Umbilical cord (tissue), 2 donors: ENCODE results near the gene BORA. TPM values are rescaled to one million over a fixed set of nuclear protein-coding genes. Genes with fewer than 3 reads are reported as not detected.
"Not testable (repeated sequence)": the region's sequence is repeated elsewhere in the genome, so short reads cannot be mapped to it uniquely, and the experiment has no call there.

Experiments used
- DNase-seq: peaks from one replicate; pipeline ENCODE4 v3.0.0-alpha.2; 2015; ENCODE audit warnings: low spot score
- total RNA-seq: library from RNA; depleted of rRNA; stranded (reverse); fragments of >200 nt; gene quantifications from one replicate; pipeline ENCODE4 v1.2.3, GENCODE V29; 2014; ENCODE audit warnings: low replicate concordance; ENCODE audit not compliant: insufficient read depth

BORA gene
- 7.7 TPM for total RNA-seq

- DNase-seq, result peak; percentile 99
Observed at GRCh38 chr13:72727417-72728289, at the start of gene BORA, which contains the start of gene MZT1. Gene BORA, plus strand, starts transcription at chr13:72727923. Its CDS starts 1,018 bp downstream, at chr13:72728941. Gene MZT1, minus strand, starts transcription at chr13:72727629. Its CDS starts 27 bp downstream, at chr13:72727602.

- DNase-seq, result peak; percentile 17
Observed at GRCh38 chr13:72678312-72678711, 49.4 kb upstream of the BORA start.

GRCh38 chr13:72680353-72680752 lies 47.4 kb upstream of the BORA start:
- no peak for DNase-seq

- peak; percentile 47 for DNase-seq
Observed at GRCh38 chr13:72686766-72687165, 41.0 kb upstream of the BORA start.

- DNase-seq, result no peak
Observed at GRCh38 chr13:72689181-72689696, 38.5 kb upstream of the BORA start.

- DNase-seq, result no peak
Observed at GRCh38 chr13:72692884-72693514, 34.7 kb upstream of the BORA start.

GRCh38 chr13:72693832-72694231 lies 33.9 kb upstream of the BORA start:
- no peak for DNase-seq

GRCh38 chr13:72694314-72694713 lies 33.4 kb upstream of the BORA start:
- peak; percentile 14 for DNase-seq

GRCh38 chr13:72696579-72696978 lies 31.1 kb upstream of the BORA start:
- DNase-seq, result peak; percentile 10

GRCh38 chr13:72698164-72698563 lies 29.6 kb upstream of the BORA start:
- no peak for DNase-seq

- DNase-seq, result no peak
Observed at GRCh38 chr13:72700509-72700908, 27.2 kb upstream of the BORA start.

- no peak for DNase-seq
Observed at GRCh38 chr13:72716776-72717175, 10.9 kb upstream of the BORA start.

GRCh38 chr13:72726185-72726584 lies 1.5 kb upstream of the BORA start:
- not testable (repeated sequence) for DNase-seq

- DNase-seq, result no peak
Observed at GRCh38 chr13:72726726-72727416, 852 bp upstream of the BORA start.

GRCh38 chr13:72728290-72728605 lies 525 bp downstream of the BORA start:
- DNase-seq, result no peak

- DNase-seq, result no peak
Observed at GRCh38 chr13:72737033-72737432, 9.3 kb downstream of the BORA start.

- DNase-seq, result peak; percentile 65
Observed at GRCh38 chr13:72740015-72740414, 12.3 kb downstream of the BORA start.

GRCh38 chr13:72745260-72745659 lies 17.5 kb downstream of the BORA start:
- DNase-seq, result no peak

GRCh38 chr13:72751220-72751619 lies 23.5 kb downstream of the BORA start:
- DNase-seq, result no peak

- DNase-seq, result no peak
Observed at GRCh38 chr13:72754111-72754510, 26.4 kb downstream of the BORA start.

- DNase-seq, result no peak
Observed at GRCh38 chr13:72757792-72758535, 30.2 kb downstream of the BORA start.
